Hematopoietic multipotent progenitor cell treated with erythropoietin and hydrocortisone succinate and interleukin-3 and kit ligand, for 4 days (in vitro differentiated cells): ENCODE results near the gene PPP1R36.
"Not testable (repeated sequence)": the region's sequence is repeated elsewhere in the genome, so short reads cannot be mapped to it uniquely, and the experiment has no call there.

Experiments used
- DNase-seq: peaks from one replicate; pipeline ENCODE4 v3.0.0-alpha.2; 2015

The PPP1R36 gene, protein sequence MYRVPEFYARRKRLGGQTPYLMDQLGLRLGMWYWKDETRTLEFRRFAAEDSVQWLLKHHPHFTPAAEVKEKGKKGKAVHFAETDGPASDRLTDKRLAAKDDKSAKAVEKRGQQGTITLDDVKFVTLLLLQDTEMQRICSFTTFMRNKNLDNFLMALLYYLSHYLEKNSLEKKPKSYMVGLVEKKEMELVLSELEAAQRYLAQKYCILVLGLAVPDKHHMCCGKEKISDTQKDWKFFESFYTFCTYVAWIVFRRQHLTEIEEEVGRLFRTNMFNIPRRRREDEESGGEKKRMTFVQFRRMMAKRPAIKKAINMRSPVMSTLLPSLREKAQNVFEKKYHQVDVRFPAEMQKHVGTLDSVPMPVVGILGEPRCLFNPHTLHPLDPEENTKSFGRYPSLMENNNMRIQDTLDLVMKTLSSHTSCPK

DNA sequence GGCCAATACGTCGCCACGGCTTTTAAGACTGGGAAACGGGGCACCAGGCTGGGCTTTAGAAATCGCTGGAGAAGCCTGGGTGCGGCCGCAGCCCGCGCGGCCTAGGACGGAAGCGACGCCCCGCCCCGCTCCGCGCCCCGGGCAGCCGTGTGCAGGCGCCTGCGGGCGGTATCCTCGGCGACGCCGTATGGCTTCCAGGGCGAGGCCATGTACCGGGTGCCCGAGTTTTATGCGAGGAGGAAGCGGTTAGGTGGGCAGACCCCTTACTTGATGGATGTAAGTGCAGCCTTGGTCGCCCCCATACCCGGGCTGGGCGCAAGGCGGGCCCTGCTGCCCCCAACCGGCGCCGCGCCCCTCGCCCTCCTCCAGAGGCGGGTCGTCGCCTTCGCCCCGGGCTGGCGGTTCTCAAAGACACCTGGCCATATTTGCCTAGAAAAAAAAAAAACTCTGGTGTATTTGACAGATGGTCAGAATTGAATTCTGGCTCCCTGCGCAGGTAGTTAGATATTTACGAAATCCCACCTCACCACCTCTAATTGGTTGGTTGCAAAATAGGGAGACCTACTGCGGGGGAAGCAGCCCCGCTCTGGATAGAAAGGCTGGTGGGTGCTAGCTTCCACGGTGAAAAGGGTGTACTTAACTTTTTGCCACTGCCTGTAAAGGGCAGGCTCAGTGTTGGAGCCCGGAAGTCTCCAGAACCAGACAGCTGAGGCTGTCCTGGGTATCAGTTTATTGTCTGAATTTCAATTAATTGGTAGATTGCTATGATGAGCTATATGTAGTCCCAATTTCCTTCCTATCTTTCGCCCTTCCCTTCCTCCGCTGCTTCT is at the start of gene PPP1R36:
Gene PPP1R36 (plus strand): TSS at position 171 of the 830 bp plus-strand sequence. CDS start 37 bp downstream, at position 208.
- DNase-seq, result peak; percentile 74

DNA sequence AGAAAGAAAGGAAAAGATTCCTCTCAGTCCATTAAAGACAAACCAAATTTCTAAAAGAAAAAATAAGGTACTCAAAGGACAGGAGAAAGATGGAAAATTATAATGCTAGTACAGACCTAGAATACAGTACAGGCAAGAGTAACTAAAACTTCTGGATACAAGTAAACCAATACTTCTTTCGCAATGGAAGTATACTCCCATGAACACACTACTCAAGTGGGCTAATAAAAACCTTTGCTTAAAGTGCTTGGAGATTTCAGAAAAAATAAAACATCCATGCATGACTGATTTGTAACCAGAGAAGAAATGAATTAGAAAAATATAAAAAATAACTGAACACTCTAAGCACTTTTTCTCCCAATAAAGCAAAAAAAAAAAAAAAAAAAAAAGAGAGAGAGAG is 49.7 kb upstream of the PPP1R36 start:
- DNase-seq, result no peak

DNA sequence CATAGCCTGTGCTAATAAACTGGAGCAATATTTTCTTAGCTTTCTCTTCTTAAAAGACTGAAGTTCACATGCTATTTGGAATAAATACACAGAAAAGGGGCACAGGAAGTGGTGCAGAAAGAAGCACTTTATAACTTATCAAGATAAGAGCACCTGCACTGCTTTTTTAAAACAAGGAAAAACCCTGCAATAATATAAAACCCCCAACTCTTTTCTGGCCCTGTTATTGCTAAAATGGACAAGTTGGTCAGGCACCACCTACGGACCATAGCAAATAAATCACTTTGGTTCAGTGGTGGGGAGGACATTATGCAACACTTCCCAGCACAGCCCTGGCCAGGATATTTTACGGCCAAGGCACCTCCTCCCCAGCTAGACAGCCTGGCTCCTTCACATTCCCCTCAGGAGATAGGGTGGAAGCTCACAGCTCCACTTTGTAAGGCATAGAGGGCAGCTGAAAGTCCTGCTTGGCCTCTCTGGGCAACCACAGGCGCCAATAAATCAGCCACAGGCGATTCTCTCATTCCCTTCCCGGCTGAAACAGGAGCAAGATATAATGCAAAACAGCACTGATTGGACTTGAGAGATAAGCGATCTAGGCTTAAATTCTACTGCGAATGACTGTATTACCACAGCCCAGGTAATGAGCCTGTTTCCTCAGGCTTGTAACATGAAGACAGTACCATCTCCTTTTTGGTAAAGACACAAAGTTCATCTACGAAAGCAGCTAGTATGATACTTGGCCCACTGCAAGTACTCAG is 48.2 kb upstream of the PPP1R36 start:
- DNase-seq, result no peak

DNA sequence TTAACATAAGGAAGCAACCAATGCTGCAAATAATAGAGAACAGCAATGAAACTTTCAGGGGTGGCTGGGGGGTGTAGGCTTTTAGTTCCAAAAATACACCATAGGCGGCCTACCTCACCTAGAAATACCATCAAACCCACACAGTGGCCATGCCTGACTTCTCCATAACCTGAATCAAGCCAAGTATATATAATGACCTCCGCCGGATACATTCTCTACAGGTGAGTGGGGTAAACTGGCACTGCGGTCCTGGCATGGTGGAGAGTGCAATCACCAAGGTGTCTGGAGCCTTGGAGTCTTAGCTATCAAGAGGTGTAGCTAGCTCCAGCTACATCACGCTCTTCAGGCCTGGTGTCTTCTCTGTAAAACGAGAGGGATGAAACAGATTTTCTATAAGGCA is 47.3 kb upstream of the PPP1R36 start:
- no peak for DNase-seq

DNA sequence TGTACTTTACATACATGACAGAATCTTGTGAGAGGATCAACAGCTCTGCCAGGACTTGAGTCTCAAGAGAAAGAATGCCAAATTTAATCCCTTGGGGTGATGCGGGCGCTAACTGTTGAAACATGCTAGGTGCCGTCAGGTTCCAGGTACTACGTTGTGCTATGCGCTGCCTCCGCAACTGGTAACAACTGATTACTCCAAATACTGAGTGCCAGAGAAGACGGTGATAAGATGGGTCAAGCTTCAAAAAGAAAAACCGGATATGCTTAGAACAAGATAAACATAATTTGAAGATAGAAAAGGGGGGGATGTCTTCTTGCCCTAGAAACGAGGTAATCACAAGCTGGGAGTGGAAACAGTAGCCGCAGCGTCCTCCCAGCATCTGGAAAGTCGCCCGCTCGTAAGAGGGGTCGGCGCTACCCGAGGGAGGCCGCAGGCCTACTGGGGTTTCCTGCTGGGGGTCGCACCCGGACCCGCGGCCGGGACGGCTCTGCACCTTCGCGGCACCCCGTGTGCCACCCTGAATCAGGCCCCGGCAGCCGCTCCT is 46.8 kb upstream of the PPP1R36 start:
- DNase-seq, result peak; percentile 77

DNA sequence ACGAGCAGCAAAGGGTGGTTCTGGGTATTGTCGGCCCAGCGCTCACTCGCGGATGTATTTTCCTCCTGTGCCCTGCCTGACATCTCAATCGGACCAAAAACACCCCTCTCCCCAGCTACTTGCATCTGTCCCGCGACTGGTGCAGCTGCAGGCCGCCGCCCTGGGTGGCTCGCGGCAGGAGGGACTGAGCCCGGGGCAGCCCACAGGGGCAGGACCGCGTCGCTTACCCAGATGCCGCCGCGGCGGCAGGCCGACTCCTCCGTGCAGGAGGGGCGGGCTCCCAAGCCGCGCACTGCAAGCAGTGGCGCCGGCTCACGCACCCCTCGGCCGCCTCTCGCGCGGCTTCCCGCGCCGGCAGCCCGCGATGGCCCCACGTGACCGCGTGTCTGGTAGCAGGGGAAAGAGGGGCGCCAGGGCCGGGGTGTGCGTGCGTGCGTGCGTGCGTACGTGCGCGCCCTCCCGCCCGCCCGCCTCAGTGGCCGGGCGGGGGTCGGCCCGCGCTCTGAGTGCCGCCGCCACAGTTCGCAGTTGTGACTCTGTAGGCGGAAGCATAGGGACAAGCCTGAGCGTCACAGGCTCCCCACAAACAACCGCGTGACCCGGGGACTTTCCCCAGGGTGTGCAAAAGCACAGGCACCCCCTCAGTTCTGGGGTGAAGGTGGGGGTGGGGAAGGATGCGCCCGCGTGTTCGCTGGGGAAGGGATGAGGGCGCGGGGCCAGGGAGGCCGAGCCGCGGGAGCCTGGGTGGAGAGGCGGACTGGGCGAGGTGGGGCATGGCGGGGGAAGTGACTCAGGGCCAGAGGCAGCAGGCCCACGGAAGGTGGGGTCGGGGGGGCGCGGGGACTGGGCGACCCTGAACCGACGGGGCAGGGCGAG is 46.1 kb upstream of the PPP1R36 start, which contains the start of gene ZBTB25:
Gene ZBTB25 (minus strand): TSS at position 405 of the 876 bp plus-strand sequence. CDS start 13,305 bp downstream, outside the sequence.
- peak; percentile 97 for DNase-seq

DNA sequence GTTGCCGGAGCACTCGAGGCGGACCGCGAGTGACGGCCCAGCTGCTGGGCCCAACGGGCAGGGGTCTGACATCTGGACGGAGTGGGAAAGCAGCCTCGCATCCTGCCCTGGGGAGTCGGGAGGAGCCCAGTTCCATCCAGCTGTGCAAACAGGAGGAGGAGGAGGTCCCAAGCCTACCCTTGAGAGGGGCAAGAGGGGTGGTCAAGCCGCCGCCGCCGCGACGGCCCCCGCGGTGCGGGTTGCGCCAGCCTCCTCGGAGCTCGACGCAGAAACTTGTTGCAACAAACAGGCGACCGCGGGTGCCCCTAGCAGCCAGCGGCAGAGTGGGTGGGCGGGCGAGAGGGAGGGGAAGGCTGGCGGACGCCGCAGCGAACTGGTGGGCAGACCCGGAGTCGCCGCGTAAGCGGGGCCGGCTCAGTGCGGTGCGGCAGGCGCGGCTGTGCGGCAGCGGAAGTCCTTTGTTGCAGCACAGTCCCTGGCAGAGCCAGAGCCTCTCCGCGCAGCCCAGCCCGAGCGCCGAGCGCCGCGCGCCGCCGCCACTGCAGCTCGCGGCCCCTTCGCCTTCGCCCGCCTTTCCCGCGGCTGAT is 45.4 kb upstream of the PPP1R36 start, which contains the start of gene ZBTB1:
Gene ZBTB1 (plus strand): TSS at position 461 of the 587 bp plus-strand sequence. CDS start 16,735 bp downstream, outside the sequence.
- DNase-seq, result peak; percentile 94

DNA sequence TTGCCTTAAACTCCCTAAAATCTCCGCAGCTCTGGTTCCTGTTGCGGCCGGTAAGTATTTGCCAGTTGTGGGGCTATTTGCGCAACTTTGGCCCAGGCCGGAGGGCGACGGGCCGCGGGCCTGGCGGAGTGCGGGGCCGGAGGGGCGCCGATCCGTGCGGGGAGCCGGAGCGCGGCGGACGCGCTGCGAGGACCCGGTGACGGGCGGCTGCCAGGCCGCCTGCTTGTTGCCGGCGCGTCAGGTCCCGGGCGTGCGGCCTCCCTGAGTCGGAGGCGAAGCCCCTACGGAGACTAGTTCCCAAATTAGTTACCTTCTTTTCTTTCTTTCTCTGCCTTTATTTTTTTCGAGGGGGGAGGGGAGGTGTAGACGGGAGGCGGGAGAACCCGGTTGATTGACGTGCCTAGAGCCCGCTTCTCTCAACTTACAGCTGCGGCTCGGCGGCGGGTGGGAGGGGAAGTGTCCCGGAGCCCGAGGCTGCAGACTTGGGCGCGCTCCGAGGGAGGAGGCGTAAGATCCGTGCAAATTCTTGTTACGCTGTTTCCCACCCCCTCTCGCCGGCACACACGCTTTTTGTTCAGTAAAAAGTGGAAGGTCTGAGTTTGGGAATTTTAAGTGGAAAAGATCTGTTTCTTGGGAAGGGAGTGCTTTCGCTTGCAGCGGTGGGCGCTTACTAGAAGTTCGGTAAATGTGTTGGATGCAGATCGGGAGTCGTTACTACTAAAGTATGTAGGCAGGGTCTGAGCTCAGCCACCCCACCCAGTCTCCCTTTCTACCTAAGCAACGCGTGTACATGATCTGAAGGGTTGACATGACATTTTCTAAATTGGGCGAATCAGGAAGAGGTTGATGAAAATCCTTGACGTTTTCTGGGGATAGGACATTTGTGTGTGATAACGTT is 44.6 kb upstream of the PPP1R36 start:
- DNase-seq, result peak; percentile 97

DNA sequence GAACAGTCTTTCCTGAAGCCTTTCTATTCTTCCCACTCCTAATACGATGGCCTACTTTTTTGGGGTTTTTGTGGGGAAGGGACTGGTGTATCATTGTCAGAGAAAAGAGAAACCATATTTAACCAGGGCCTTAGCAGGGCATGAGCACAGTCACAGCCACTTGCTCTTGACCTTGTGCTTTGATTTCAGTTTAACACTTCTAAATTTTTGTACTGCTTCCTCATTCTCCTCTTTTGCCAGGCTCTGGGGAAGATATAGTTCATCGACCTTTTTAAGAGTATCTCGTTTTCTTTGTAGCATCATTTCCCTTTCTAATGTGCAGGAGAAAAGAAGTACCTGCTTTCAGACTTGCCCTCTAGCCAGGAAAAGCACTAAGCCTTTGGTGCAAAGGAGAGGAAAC is 43.0 kb upstream of the PPP1R36 start:
- peak; percentile 18 for DNase-seq

DNA sequence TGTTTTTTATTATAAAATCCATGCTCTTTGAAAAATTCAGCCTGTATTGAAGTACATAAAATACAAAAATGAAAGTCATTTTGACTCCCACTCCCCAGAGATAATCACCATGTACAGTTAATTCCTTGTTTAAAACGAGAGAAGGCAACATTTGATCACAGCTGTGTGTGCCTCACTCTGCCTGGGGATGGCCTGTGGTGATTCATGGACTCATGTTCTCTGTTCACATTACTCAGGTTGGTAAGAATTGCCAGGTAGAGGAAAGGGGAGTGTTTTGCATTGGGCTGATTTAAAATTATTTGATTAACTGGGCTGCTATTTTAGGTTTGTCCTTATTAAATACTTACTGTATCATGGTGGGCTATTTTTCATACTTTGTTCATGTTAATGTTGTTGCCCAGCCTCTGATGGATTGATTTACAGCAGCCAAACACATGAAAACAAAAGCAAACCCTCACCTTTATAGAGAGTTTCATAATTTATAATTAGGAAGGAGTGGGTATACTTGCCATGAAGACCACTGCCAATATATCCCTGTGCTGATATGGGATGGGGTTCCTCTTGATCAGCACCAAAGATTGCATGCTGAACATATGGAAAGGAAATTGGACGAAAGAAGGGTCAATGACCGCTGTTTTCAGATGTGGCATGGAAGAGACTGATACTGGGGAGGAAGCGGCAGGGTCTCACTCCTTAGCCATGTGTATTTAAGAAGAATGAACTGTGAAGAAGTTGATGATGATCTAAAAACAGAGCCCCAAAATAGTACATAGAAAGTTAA is 42.2 kb upstream of the PPP1R36 start:
- DNase-seq, result no peak

DNA sequence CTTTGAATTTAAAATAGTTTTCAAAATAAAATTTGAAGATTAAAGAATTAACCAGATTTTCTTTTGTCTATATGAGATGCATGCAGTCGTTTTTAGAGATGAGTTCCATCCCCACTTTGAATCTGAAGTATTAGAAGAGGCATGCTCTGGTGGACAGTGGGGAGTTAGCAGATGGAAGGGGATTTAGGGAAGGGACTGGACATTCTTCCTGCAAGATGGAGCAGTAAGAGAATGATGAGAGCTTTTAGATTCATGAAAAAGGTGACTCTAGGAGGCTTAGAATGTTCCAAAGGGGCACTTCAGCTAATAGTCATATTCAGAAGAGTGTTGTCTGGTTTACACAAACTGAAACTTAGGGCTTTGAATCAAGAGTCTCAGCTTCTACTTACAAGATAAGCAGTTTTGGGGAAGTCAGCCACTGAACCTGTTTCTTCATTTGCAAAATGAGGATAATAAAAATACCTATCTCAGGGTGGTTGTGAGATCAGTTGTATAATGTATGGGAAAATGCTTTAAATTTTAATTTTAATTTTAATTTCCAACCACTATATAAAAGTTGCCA is 41.5 kb upstream of the PPP1R36 start:
- peak; percentile 74 for DNase-seq

DNA sequence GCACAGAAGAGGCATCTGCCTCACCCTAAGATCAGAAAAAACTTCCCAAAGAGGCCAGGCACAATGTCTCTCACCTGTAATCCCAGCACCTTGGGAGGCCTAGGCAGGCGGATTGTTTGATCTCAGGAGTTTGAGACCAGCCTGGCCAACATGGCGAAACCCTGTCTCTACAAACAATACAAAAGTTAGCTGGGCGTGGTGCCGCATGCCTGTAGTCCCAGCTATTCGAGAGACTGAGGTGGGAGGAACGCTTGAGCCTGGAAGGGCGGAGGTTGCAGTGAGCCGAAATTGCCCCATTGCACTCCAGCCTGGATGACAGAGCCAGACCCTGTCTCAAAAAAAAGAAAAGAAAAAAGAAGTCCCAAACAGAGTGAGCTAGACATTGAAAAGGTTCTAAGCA is 40.7 kb upstream of the PPP1R36 start:
- no peak for DNase-seq

DNA sequence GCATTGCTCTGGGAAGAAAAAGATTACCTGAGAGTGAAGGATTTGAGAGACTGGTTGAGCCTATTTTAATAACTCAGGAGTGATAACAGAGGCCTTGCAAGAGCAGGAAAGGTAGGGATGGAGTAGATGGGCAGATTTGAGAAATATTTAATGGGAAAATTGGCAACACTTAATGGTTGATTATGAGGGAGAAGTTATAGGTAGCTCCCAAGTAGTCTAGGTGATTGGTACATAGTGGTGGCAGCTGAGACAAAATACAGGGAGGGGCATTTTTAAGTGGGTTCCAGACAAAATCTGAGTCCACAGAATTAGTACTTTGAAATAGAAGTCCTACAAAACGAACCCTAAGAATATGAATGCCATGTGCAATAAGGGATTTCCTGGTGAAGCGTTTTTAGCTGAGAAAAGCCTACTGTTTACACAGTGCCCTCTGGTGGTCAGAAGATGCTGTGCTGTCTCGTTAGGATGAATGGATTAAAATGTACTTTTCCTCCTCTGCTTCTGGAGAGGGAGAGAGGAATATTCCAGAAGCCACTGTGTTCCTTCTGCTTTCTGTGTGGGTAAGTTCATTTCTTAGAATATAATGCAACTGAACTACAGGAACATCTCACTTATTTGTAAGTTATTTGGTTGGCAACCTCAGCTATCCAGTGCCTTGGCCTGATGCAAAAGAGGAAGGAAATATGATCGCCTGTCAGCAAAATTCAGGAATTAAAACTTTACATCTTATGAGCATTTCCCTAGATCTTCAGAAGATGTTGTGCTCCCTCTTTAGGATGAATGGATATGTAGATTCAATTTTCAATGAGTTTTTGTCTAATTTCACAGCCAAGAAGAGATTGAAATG is 38.7 kb upstream of the PPP1R36 start:
- peak; percentile 87 for DNase-seq

DNA sequence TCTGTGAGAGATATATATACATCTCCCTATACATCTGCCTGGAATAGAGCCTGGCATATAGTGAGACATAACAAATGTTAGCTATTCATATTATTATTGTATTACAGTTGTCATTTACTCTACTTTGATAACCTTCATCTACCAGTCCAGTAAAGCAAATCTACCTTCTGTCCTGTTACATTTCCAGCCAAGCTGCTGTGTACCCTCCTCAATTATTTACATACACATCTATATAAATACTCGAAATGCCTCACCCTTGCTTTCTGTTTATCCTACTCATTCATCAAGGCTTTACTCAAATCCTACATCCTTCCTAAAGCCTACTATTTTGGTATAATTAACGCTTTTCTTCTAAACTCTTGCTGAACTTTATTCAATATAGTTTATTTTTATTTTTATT is 36.5 kb upstream of the PPP1R36 start:
- no peak for DNase-seq

DNA sequence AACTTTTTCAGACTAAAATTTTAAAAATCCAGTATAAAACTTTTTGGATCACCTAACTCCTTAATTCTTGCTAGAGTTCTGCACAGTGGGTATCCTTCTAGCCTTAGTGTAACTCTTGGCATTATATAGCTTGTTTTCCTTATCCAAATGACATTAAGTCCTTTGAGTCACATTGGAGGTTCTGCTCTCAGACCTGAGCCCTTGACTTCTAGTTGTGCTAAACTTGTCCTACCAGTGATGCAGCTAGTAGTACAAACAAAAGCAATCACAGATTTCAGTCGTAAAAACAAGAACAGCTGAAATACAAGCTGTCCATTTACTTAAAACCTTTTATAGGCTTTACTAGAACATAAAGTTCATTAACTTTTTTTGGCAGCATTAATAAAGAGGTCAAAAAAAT is 34.7 kb upstream of the PPP1R36 start:
- DNase-seq, result no peak

DNA sequence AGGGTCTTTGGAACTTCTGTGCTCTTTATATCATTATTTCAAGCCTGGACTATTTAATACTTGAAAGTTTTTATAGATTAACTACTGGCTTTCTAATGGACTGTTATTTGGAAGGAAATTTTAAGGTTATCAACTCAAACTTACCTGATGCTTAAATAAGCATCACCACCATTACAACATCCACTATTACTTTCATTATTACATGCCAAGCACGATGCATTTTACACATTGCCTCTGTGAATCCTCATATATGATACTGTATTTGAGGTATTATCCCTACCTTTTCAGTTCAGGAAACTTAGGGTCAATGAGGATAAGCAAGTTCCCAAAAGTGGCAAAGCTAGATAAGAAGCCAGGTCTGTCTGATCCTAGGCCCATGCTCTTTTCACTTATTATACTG is 32.8 kb upstream of the PPP1R36 start:
- no peak for DNase-seq

DNA sequence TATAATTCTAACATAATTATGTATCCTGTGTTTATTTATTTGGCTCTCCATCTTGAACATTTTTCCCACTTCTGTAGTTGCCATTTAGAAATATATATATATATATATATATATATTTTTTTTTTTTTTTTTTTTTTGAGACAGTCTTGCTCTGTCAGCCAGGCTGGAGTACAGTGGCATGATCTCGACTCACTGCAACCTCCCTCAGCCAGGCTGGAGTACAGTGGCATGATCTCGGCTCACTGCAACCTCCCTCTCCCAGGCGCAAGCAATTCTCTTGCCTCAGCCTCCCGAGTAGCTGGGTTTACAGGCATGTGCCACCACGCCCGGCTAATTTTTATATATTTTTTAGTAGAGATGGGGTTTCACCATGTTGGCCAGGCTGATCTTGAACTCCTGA is 32.1 kb upstream of the PPP1R36 start:
- not testable (repeated sequence) for DNase-seq

DNA sequence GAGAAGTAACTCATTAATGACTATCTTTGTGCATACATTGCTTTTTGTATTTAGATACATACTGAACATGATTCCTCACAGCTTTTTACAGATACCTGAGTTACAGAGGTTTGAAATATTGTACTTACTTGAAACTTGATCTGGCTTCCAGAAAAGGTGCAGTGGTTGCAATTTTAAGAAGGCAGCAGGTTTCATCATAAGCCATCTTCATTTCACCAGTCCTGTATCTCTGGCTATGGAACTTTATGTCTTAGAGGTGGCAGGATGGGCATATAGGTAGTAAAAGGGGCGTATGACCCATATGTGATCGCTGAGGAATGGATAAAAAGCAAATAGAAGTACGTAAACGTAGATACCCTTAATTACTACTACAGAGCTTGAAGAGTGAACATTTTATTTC is 31.5 kb upstream of the PPP1R36 start:
- no peak for DNase-seq
